GM18499 (cell line): ENCODE results near the gene PMEPA1.

ENCODE experiments used
- ATAC-seq: cut with Tn5 transposase; IDR thresholded peaks from one replicate; pipeline ENCODE4 v1.9.1; 2021; ENCODE audit warnings: moderate number of reproducible peaks; ENCODE audit not compliant: insufficient read depth, unreplicated experiment

The PMEPA1 gene

DNA sequence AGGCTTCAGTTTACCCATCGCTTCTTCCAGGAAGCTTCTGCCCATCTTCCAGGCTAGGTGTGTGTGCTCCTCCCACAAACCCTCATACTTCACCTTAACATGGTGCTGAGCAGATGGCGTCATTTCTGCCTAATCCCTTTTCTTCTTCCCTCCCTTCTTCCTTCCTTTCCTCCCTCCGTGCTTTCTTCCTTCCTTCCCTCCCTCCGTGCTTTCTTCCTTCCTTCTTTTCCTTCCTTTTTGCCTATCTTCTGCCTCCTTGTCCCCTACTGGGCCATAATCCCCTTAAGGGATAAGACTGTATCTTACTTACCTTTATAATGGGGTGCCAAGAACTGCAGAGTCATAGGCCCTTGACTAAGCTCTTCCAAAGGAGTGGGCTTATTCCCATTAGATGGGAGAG is 27.5 kb upstream of the PMEPA1 start:
- ATAC-seq, result no peak

- no peak for ATAC-seq
Observed at GRCh38 chr20:57736738-57737347, 27.0 kb upstream of the PMEPA1 start.

- ATAC-seq, result no peak
Observed at GRCh38 chr20:57735831-57736737, 26.3 kb upstream of the PMEPA1 start.

DNA sequence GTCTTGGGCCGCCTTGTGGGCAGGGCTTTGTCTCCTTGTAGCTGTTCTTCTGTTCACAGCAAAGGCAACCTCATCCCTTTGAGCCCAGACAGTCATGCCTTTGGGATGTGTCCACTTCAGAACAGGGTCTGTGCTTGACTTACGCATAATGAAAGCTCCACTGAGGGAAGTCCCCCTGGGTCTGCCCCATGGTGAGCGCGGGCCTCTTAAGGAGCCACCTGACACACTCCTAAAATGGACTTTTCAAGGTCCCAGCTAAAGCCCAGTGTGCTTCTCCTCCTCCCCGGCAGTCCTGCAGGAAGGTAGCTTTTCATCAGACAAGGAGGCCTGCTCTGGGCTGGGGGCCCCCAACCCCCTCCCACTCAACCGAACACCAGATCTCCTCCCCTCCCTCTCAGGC is 24.9 kb upstream of the PMEPA1 start:
- ATAC-seq, result no peak

- ATAC-seq, result no peak
Observed at GRCh38 chr20:57732226-57732625, 22.4 kb upstream of the PMEPA1 start.

GRCh38 chr20:57728762-57729161 is 18.9 kb upstream of the PMEPA1 start:
- ATAC-seq, result no peak

GRCh38 chr20:57727863-57728262 is 18.0 kb upstream of the PMEPA1 start:
- no peak for ATAC-seq

DNA sequence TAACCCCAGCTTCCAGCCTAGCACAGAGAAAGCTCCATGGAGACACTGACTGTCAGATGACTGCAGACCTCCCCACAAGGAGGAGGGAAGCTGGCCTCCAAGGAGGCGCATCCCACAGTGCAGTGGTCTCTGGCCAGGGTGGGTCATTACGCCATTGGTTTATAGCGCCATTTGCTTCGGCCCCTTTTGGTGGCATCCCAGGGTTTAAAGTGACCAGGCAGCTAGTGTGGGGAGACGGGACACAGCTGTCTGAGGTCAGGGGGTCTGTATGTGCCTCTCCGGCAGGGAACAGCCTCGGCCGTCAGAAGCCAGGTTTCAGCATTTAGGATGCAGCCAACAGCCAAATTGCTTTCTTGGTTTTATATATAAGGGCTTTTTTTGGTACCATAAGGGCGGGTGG is 15.8 kb upstream of the PMEPA1 start:
- no peak for ATAC-seq

DNA sequence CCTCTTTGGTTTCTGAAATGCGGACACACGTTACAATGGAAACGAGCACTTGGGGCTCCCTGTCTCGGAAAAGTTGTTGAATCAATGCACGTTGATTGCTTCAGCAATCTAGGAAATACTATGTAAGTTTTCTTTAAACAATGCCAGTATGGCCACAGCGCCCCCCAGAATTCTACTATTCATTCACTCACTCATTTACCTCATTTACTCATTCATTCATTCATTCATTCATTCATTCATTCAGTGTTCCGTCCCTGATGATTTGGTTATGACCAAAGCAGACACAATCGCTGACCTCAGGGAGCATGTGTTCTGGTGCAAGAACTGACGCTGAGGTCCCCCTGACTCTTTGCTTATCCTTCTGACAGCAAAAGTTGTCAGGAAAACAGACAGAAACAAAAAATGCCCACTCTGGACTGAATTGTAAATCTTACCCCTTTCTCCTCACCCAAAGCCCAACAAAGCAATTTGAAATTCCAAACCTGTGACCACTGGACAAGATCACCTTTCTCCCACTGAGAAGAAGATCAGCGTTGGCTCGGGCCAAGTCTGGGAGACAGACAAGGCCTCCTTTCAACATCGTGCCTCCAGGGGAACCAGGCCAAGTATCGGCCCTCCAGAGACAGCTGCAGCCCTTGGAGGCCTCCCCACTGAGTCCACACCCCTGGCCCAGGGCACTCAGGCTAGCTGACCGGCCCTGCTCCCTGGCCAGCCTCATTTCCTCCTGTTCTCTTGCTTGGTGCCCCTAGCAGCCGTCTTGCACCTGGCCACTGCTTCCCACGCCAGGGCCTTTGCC is 15.0 kb upstream of the PMEPA1 start:
- ATAC-seq, result no peak

GRCh38 chr20:57723816-57724215 is 14.0 kb upstream of the PMEPA1 start:
- no peak for ATAC-seq

DNA sequence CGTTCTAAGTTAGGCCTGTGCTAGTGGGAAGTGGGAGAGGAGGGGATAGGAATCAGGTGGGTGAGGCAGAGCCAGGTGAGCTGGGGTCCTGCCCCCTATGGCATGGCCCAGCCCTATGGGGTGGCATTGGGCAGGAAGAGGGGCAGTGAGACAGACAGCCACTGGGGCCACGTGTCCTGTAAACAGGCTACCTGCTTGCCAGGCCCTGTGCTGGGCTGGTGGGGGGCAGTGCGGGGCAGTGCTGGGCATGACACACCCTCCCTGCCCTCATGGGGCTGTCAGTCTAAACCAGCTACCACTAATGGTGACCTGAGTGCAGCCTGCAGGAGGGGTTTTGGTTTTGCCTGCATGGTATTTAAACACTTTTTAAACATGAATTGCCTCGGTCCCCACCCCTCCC is 10.1 kb upstream of the PMEPA1 start:
- ATAC-seq, result no peak

GRCh38 chr20:57718490-57719009 is 8.7 kb upstream of the PMEPA1 start:
- peak; percentile 83 for ATAC-seq

DNA sequence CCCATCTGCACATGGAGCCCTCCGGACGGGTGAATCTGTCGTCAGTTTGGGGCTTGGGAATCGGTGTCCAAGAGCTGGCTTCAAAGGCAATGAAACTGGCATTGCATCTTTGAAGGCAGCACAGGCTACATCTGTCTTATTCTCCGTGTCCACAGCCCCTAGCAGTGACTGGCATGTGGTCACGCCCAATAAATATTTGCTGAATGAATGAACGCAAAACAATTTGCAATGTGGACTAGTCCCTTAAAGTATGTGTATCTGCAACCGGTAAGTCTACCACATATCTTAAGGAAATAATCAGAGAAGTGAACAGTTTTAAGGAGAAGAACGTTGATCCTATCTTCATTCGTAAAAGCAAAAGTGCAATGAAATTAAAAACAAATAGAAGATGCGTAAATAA is 8.0 kb upstream of the PMEPA1 start:
- no peak for ATAC-seq

DNA sequence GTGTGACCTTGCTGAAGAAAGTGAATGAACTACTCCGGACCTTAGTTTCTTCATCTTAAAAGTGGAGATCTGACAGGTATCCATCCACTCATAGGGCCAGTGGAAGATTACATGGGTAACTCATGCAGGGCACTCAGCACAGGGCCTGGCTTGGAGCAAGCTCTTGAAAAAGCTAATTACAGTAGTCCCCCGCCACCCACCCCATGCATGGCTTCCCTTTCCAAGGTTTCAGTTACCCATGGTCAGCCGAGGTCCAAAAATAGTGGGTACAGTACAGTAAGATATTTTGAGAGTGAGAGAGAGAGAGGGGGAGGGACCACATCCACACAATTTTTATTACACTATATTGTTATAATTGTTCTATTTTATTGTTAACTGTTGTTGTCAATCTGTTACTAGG is 7.1 kb upstream of the PMEPA1 start:
- ATAC-seq, result no peak

DNA sequence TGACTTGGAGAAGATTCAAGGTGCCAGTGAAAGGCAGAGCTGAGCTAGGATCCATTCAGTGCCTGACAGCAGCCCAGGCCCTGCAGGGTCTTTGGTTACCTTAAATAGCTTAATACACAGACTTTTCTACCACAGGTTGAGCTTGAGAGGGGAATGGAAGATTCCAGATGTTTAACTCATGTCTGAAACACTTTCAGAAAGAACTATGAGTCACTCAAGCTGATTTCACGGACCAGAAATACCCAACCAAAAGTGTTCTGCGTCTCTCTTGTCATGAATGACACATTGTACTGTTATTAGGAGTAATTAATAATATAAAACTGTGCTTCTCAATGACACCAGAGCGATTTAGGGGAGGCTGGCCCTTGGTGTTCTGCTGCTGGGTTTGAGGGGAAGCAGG is 6.4 kb upstream of the PMEPA1 start:
- ATAC-seq, result no peak

DNA sequence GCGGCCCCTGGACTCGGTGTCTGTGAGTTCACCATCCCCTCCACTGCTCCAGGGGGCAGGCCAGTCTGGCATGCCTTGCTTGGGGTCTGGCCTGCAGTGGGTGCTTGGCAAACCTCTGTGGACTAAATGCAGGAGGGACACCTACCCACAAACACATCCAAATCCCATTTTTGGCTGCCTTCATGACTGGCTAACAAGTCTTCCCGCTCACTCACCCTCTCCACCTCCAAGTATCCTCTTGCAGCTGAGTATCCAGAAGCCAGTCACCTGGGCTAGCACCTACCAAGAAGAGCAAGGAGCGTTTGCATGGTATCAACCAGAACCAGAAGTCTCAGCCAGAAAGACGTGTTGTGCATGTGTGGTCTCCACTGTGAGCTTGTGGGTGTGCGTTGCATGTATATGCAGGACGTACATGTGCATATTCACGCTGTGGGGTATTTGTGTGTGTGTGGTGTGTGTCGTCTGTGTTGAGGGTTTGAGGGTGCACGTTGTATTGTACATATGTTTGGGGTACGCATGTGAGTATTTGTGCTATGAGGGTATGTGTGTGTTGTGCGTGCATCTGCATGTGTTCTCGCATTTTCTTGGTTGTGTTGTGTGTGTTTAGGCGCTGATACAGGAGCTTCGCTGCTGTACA is 5.6 kb upstream of the PMEPA1 start:
- no peak for ATAC-seq

- no peak for ATAC-seq
Observed at GRCh38 chr20:57714409-57715267, 4.8 kb upstream of the PMEPA1 start.

GRCh38 chr20:57713951-57714350 is 4.1 kb upstream of the PMEPA1 start:
- ATAC-seq, result no peak

- no peak for ATAC-seq
Observed at GRCh38 chr20:57713505-57713903, 3.7 kb upstream of the PMEPA1 start.
